K562 (cell line): ENCODE measurements around the gene ADORA3. TPM values are rescaled to one million over a fixed set of nuclear protein-coding genes. Genes with fewer than 3 reads are reported as not detected.

Experiments
- AFF1 ChIP-seq, 2 experiments: fragments of 450-650 bp; IDR thresholded peaks; 2 replicates each; pipeline ENCODE4 v1.6.1; 2018; ENCODE audit warnings: mild to moderate bottlenecking in 2 of 2, low read depth in 1 of 2; ENCODE audit not compliant: partially characterized antibody in 2 of 2
- CXXC5 ChIP-seq: fragments of 250-450 bp; sonication (Bioruptor Pico); IDR thresholded peaks from 2 replicates; pipeline ENCODE4 v1.8.0; 2022; ENCODE audit warnings: inconsistent platforms, mild to moderate bottlenecking, moderate library complexity
- FOXK2 ChIP-seq, 2 experiments: fragments of 450-650 bp; IDR thresholded peaks in 1 of 2; conservative IDR thresholded peaks in 1 of 2; 2 replicates each; pipeline ENCODE4 v1.6.1; 2016; ENCODE audit warnings: low read depth in 2 of 2, mild to moderate bottlenecking in 1 of 2
- HDAC2 ChIP-seq: fragments of 450-650 bp; IDR thresholded peaks from 2 replicates; pipeline ENCODE4 v1.6.1; 2016; ENCODE audit warnings: mild to moderate bottlenecking
- KDM1A ChIP-seq, 2 experiments: fragments of 450-650 bp; IDR thresholded peaks; 2 replicates each; pipeline ENCODE4 v1.6.1; 2016; ENCODE audit warnings: mild to moderate bottlenecking in 2 of 2
- KHSRP ChIP-seq: fragments of 450-650 bp; IDR thresholded peaks from 2 replicates; pipeline ENCODE4 v1.6.1; 2017
- L3MBTL2 ChIP-seq: fragments of 450-650 bp; IDR thresholded peaks from 2 replicates; pipeline ENCODE4 v1.6.1; 2016; ENCODE audit warnings: mild to moderate bottlenecking, moderate library complexity
- SIN3B ChIP-seq: fragments of 450-650 bp; IDR thresholded peaks from 2 replicates; pipeline ENCODE4 v1.6.1; 2017; ENCODE audit warnings: low read depth, mild to moderate bottlenecking, moderate library complexity
- SMARCA5 ChIP-seq: fragments of 450-650 bp; IDR thresholded peaks from 2 replicates; pipeline ENCODE4 v1.6.1; 2016
- TEAD4 ChIP-seq, 2 experiments: sonication (generic) in 1 of 2; formaldehyde crosslinking in 1 of 2; IDR thresholded peaks; 2 replicates each; pipeline versions ENCODE4 v1.6.1 to v1.8.0; 2012 to 2022; ENCODE audit warnings: borderline replicate concordance in 1 of 2, inconsistent platforms in 1 of 2, low read length in 1 of 2, mild to moderate bottlenecking in 1 of 2, missing genetic modification reagents in 1 of 2
- TRIM25 ChIP-seq: fragments of 450-650 bp; IDR thresholded peaks from 2 replicates; pipeline ENCODE4 v1.7.0; 2016; ENCODE audit warnings: borderline replicate concordance
- ZBTB40 ChIP-seq, 2 experiments: fragments of 450-650 bp in 1 of 2; sonication (generic) in 1 of 2; formaldehyde crosslinking in 1 of 2; IDR thresholded peaks; 2 replicates each; pipeline versions ENCODE4 v1.7.1 to v1.9.0; 2016 to 2022; ENCODE audit warnings: inconsistent platforms in 1 of 2, mild to moderate bottlenecking in 1 of 2, missing genetic modification reagents in 1 of 2
- ZNF431 ChIP-seq: sonication (generic); formaldehyde crosslinking; IDR thresholded peaks from 2 replicates; pipeline ENCODE4 v1.8.0; 2022; ENCODE audit warnings: mild to moderate bottlenecking, missing genetic modification reagents
- polyA plus RNA-seq, 8 experiments: library from polyadenylated mRNA; depleted of rRNA in 4 of 8; stranded (reverse) in 5 of 8; unstranded in 3 of 8; fragments of >200 nt; fragmentation: Nextera tagmentation in 2 of 8; fragmentation: Illumina TruSeq in 1 of 8; extraction: Ambion mirVana in 2 of 8; extraction: Trizol in 1 of 8; gene quantifications; 2 replicates each; pipeline versions ENCODE4 v1.2.1 to v1.2.3, GENCODE V29; 2011 to 2014; ENCODE audit warnings: inconsistent platforms in 1 of 8, missing spikeins in 1 of 8
- total RNA-seq, 7 experiments: library from RNA; depleted of rRNA in 6 of 7; stranded (reverse); fragments of >200 nt in 6 of 7; fragmentation: Illumina TruSeq in 2 of 7; extraction: Trizol in 2 of 7; gene quantifications; 2 replicates each; pipeline versions ENCODE4 v1.2.1 to v1.2.3, GENCODE V29; 2011 to 2021; ENCODE audit warnings: low replicate concordance in 1 of 7

ADORA3 gene
- total and polyA plus RNA-seq, 9 of the 15 experiments (the other 6 are each of a cell fraction or from before 2014, with no cell fraction given): 0.09 to 0.35 (median 0.16) TPM; not detected in 3

GRCh38 chr1:111503585-111504060 lies at the start of gene ADORA3, which contains the start of gene TMIGD3 (continued):
- TF ChIP-seq TRIM25 (no peak), L3MBTL2 (peak; percentile 62), SIN3B (no peak), HDAC2 (no peak; the same call in 1 of the 2 replicates), ZBTB40 (IDR thresholded peaks at IDR 0.05) (peak; percentile 31; the same call in 1 of the 2 replicates), ZBTB40 (CRISPR knock-in tag; IDR thresholded peaks at IDR 0.05) (no peak), FOXK2 (conservative IDR thresholded peaks at IDR 0.05 in 1 of 2, IDR thresholded peaks at IDR 0.05 in 1 of 2; ENCODE audit: low read depth in 2 of 2) (no peak), ZNF431 (CRISPR knock-in tag) (no peak), TEAD4 (IDR thresholded peaks at IDR 0.05; ENCODE audit: low read length) (no peak; the same call in 1 of the 2 replicates), TEAD4 (CRISPR knock-in tag; IDR thresholded peaks at IDR 0.05; ENCODE audit: borderline replicate concordance) (no peak), KHSRP (no peak), KDM1A (IDR thresholded peaks at IDR 0.05) (no peak), SMARCA5 (no peak), AFF1 (IDR thresholded peaks at IDR 0.05; ENCODE audit: low read depth in 1 of 2, partially characterized antibody in 2 of 2) (no peak), CXXC5 (CRISPR knock-in tag) (0 out of 2 replicates have a peak, but pooled peaks have one; percentile 18)
